Activated CD4-positive, alpha-beta T cell treated with anti-CD3 and anti-CD28 coated beads, Interleukin-2, amount 50 U/mL, for 1 hour (primary cell): ENCODE measurements around the gene MAPK14.

ENCODE experiments used
- DNase-seq: peaks from one replicate; pipeline ENCODE4 v3.0.0-alpha.2; 2020

Gene MAPK14

GRCh38 chr6:36038120-36038876 lies 10.7 kb downstream of the MAPK14 start:
- no peak for DNase-seq

- no peak for DNase-seq
These were observed 11.5 kb downstream of the MAPK14 start for GRCh38 chr6:36039112-36039511.

- no peak for DNase-seq
These were observed 13.3 kb downstream of the MAPK14 start for GRCh38 chr6:36040958-36041357.

- no peak for DNase-seq
These were observed 15.1 kb downstream of the MAPK14 start for GRCh38 chr6:36042618-36043260.

- no peak for DNase-seq
These were observed 22.0 kb downstream of the MAPK14 start for GRCh38 chr6:36049582-36049981.

GRCh38 chr6:36050305-36050704 lies 22.7 kb downstream of the MAPK14 start:
- no peak for DNase-seq

- no peak for DNase-seq
These were observed 23.5 kb downstream of the MAPK14 start for GRCh38 chr6:36050947-36051710.

GRCh38 chr6:36052097-36052496 lies 24.5 kb downstream of the MAPK14 start:
- DNase-seq: no peak

GRCh38 chr6:36053878-36054277 lies 26.3 kb downstream of the MAPK14 start:
- no peak for DNase-seq

GRCh38 chr6:36054415-36054814 lies 26.8 kb downstream of the MAPK14 start:
- no peak for DNase-seq

- DNase-seq: no peak
These were observed 27.3 kb downstream of the MAPK14 start for GRCh38 chr6:36054956-36055355.

GRCh38 chr6:36056178-36056577 lies 28.6 kb downstream of the MAPK14 start:
- no peak for DNase-seq

- no peak for DNase-seq
These were observed 33.6 kb downstream of the MAPK14 start for GRCh38 chr6:36061236-36061635.

- no peak for DNase-seq
These were observed 34.6 kb downstream of the MAPK14 start for GRCh38 chr6:36062247-36062646.

- no peak for DNase-seq
These were observed 35.9 kb downstream of the MAPK14 start for GRCh38 chr6:36063318-36064060.

GRCh38 chr6:36064770-36065396 lies 37.3 kb downstream of the MAPK14 start:
- no peak for DNase-seq

GRCh38 chr6:36065916-36066315 lies 38.3 kb downstream of the MAPK14 start:
- DNase-seq: no peak

- DNase-seq: no peak
These were observed 39.2 kb downstream of the MAPK14 start for GRCh38 chr6:36066817-36067216.

- no peak for DNase-seq
These were observed 39.9 kb downstream of the MAPK14 start for GRCh38 chr6:36067374-36068011.

GRCh38 chr6:36068012-36068392 lies 40.4 kb downstream of the MAPK14 start:
- DNase-seq: no peak

GRCh38 chr6:36068586-36068985 lies 41.0 kb downstream of the MAPK14 start:
- no peak for DNase-seq

GRCh38 chr6:36069573-36069972 lies 42.0 kb downstream of the MAPK14 start:
- no peak for DNase-seq
